HepG2 (cell line): Measurements from ENCODE around the gene SIK3. TPM values are rescaled to one million over a fixed set of nuclear protein-coding genes. Genes with fewer than 3 reads are reported as not detected.

ENCODE experiments used
- ATAC-seq: fragments of 200-7000 bp; cut with Tn5 transposase; 3 replicates; pipeline ENCODE4 v1.9.1; 2020; ENCODE audit warnings: mild to moderate bottlenecking, moderate library complexity
- BruUV-seq: library from RNA; stranded (reverse); fragments of 400-500 nt; replicated peaks from 2 replicates; lab custom pipeline; 2021; lab: Mats Ljungman, UMichigan
- CTCF ChIA-PET: fragments of 300-600 bp; formaldehyde crosslinking; extraction: SDS; loops from one replicate; lab custom pipeline; 2021; ENCODE audit warnings: low total read pairs, inconsistent platforms, low intra/inter-chr PET ratio; lab: Yijun Ruan, JAX
- POLR2A ChIA-PET: fragments of 350-600 bp; sonication (Branson Sonifier 250); formaldehyde crosslinking; loops from one replicate; lab custom pipeline; 2020; ENCODE audit warnings: antibody characterized with exemption, inconsistent platforms; lab: Yijun Ruan, JAX
- DNase-seq: peaks from one replicate; pipeline ENCODE4 v3.0.0-alpha.2; 2015; ENCODE audit warnings: low spot score
- FAIRE-seq: peaks from 3 replicates; lab custom pipeline; 2011; peaks lifted over from hg19 to GRCh38; lab: Jason Lieb, UNC
- H2AFZ ChIP-seq: one replicate; pipeline ENCODE4 v1.6.1; 2011; ENCODE audit warnings: low read length, inconsistent platforms
- H3K27ac ChIP-seq: fragments of 300-600 bp; 3 replicates; pipeline ENCODE4 v1.8.0; 2011; ENCODE audit warnings: mixed run types, mild to moderate bottlenecking, mixed read lengths, low read length, inconsistent platforms; ENCODE audit not compliant: insufficient read depth; ENCODE audit errors: extremely low read length
- H3K27me3 ChIP-seq, 2 experiments: fragments of 200-600 bp in 1 of 2; 2 replicates in 1 of 2; 3 replicates in 1 of 2; pipeline versions ENCODE4 v1.6.0 to v1.8.0; 2011; ENCODE audit warnings: low read length in 2 of 2, mild to moderate bottlenecking in 2 of 2, moderate library complexity in 2 of 2, inconsistent platforms in 1 of 2; ENCODE audit not compliant: insufficient read depth in 2 of 2, control insufficient read depth in 1 of 2
- H3K36me3 ChIP-seq, 2 experiments: fragments of 200-600 bp in 1 of 2; replicated peaks in 1 of 2; 2 replicates in 1 of 2; 3 replicates in 1 of 2; pipeline versions ENCODE4 v1.5.1 to v1.8.0; 2011; ENCODE audit warnings: low read length in 2 of 2, inconsistent platforms in 1 of 2; ENCODE audit not compliant: insufficient read depth in 2 of 2, control insufficient read depth in 1 of 2
- H3K4me1 ChIP-seq: 2 replicates; pipeline ENCODE4 v1.5.1; 2012; ENCODE audit warnings: low read length, inconsistent platforms; ENCODE audit not compliant: insufficient read depth
- H3K4me2 ChIP-seq: 2 replicates; pipeline ENCODE4 v1.6.0; 2011; ENCODE audit warnings: low read depth, low read length, inconsistent platforms
- H3K4me3 ChIP-seq, 3 experiments: fragments of 200-600 bp in 1 of 3; sonication (generic), shearing (Covaris generic) in 1 of 3; replicated peaks in 1 of 3; 2 replicates each; pipeline ENCODE4 v1.5.1; 2011 to 2016; ENCODE audit warnings: low read length in 3 of 3, inconsistent platforms in 2 of 3, low read depth in 2 of 3, mild to moderate bottlenecking in 2 of 3, control low read depth in 1 of 3, mixed read lengths in 1 of 3; ENCODE audit not compliant: insufficient read depth in 1 of 3
- H3K79me2 ChIP-seq: one replicate; pipeline ENCODE4 v1.6.1; 2011; ENCODE audit warnings: low read length, inconsistent platforms; ENCODE audit not compliant: insufficient read depth
- H3K9ac ChIP-seq: 2 replicates; pipeline ENCODE4 v1.6.0; 2011; ENCODE audit warnings: mild to moderate bottlenecking, low read depth, low read length, inconsistent platforms; ENCODE audit not compliant: insufficient read depth
- H3K9me3 ChIP-seq: 2 replicates; pipeline ENCODE4 v1.5.1; 2012; ENCODE audit warnings: mild to moderate bottlenecking, low read length
- H4K20me1 ChIP-seq: 2 replicates; pipeline ENCODE4 v1.6.0; 2011; ENCODE audit warnings: inconsistent platforms, mild to moderate bottlenecking, low read length, moderate library complexity; ENCODE audit not compliant: insufficient read depth
- BCL6 ChIP-seq: IDR thresholded peaks from 2 replicates; pipeline ENCODE4 v1.6.1; 2016; ENCODE audit warnings: missing genetic modification reagents, missing compliant biosample characterization
- BORCS8-MEF2B ChIP-seq: sonication (generic); formaldehyde crosslinking; IDR thresholded peaks from 2 replicates; pipeline ENCODE4 v1.8.0; 2022; ENCODE audit warnings: mild to moderate bottlenecking, missing genetic modification reagents
- CENPBD1 ChIP-seq: sonication (generic); formaldehyde crosslinking; IDR thresholded peaks from 2 replicates; pipeline ENCODE4 v1.8.0; 2022; ENCODE audit warnings: missing genetic modification reagents, low read depth, mild to moderate bottlenecking, borderline replicate concordance
- FOXO4 ChIP-seq: sonication (generic); formaldehyde crosslinking; conservative IDR thresholded peaks from 2 replicates; pipeline ENCODE4 v1.8.1; 2023; ENCODE audit warnings: missing genetic modification reagents
- GRHL1 ChIP-seq: sonication (generic); formaldehyde crosslinking; conservative IDR thresholded peaks from 2 replicates; pipeline ENCODE4 v1.8.0; 2022; ENCODE audit warnings: missing genetic modification reagents
- KDM1A ChIP-seq: IDR thresholded peaks from 2 replicates; pipeline ENCODE4 v1.6.1; 2016; ENCODE audit warnings: missing compliant biosample characterization
- MED13 ChIP-seq: sonication (generic); formaldehyde crosslinking; IDR thresholded peaks from 2 replicates; pipeline ENCODE4 v1.5.0; 2020; ENCODE audit warnings: missing genetic modification reagents
- NCOR1 ChIP-seq: fragments of 200-600 bp; sonication (generic); IDR thresholded peaks from 2 replicates; pipeline ENCODE4 v1.7.0; 2017; ENCODE audit warnings: antibody characterized with exemption, low read length, borderline replicate concordance
- PLRG1 ChIP-seq: fragments of 450-650 bp; conservative IDR thresholded peaks from 2 replicates; pipeline ENCODE4 v1.6.1; 2016
- SIX1 ChIP-seq: sonication (generic); formaldehyde crosslinking; IDR thresholded peaks from 2 replicates; pipeline ENCODE4 v1.4.0; 2020; ENCODE audit warnings: missing genetic modification reagents, borderline replicate concordance
- TCF7L2 ChIP-seq: IDR thresholded peaks from 2 replicates; pipeline ENCODE4 v1.6.1; 2011; ENCODE audit warnings: mild to moderate bottlenecking, low read depth, low read length, moderate library complexity
- THAP8 ChIP-seq: sonication (generic); formaldehyde crosslinking; IDR thresholded peaks from 2 replicates; pipeline ENCODE4 v1.5.1; 2020; ENCODE audit warnings: missing genetic modification reagents, mild to moderate bottlenecking, borderline replicate concordance
- ZFP36L2 ChIP-seq: sonication (generic); formaldehyde crosslinking; IDR thresholded peaks from 2 replicates; pipeline ENCODE4 v1.4.0; 2020; ENCODE audit warnings: missing genetic modification reagents
- ZFX ChIP-seq: sonication (generic); formaldehyde crosslinking; IDR thresholded peaks from 2 replicates; pipeline ENCODE4 v1.4.0; 2020; ENCODE audit warnings: mild to moderate bottlenecking, low read depth, missing genetic modification reagents, moderate library complexity
- ZNF263 ChIP-seq: sonication (generic); formaldehyde crosslinking; IDR thresholded peaks from 2 replicates; pipeline ENCODE4 v1.4.0; 2020; ENCODE audit warnings: missing genetic modification reagents
- ZNF276 ChIP-seq: sonication (generic); formaldehyde crosslinking; IDR thresholded peaks from 2 replicates; pipeline ENCODE4 v1.4.0; 2020; ENCODE audit warnings: mild to moderate bottlenecking, low read depth, missing genetic modification reagents
- ZNF44 ChIP-seq: sonication (generic); formaldehyde crosslinking; IDR thresholded peaks from 2 replicates; pipeline ENCODE4 v1.5.1; 2020; ENCODE audit warnings: mild to moderate bottlenecking, missing genetic modification reagents
- ZNF546 ChIP-seq: sonication (generic); formaldehyde crosslinking; conservative IDR thresholded peaks from 2 replicates; pipeline ENCODE4 v1.8.1; 2023; ENCODE audit warnings: mild to moderate bottlenecking, missing genetic modification reagents
- ZNF788 ChIP-seq: sonication (generic); formaldehyde crosslinking; IDR thresholded peaks from 2 replicates; pipeline ENCODE4 v1.5.0; 2020; ENCODE audit warnings: mild to moderate bottlenecking, missing genetic modification reagents, borderline replicate concordance
- WGBS: methylation state at CpG from one replicate; pipeline ENCODE4 v1.1.6; 2017; ENCODE audit warnings: low lambda C conversion rate; 5-methylcytosine and 5-hydroxymethylcytosine counted together
- in situ Hi-C: cut with HindIII; loops from 2 replicates; pipeline ENCODE4 v1.10.0; 2017; ENCODE audit warnings: low pct_unique_long_range_greater_than_20kb; ENCODE audit not compliant: extremely low pct_ligation_motif_present
- intact Hi-C: fragments of 100-400 bp; cut with micrococcal nuclease; formaldehyde crosslinking; loops from one replicate; pipeline ENCODE4 v1.10.0; 2022; ENCODE audit not compliant: unreplicated experiment
- polyA plus RNA-seq, 8 experiments: library from polyadenylated mRNA; depleted of rRNA in 3 of 8; stranded (reverse) in 7 of 8; unstranded in 1 of 8; fragments of >200 nt; fragmentation: Illumina TruSeq in 4 of 8; extraction: Trizol in 4 of 8; gene quantifications; 2 replicates each; pipeline versions ENCODE4 v1.2.1 to v1.2.3, GENCODE V29; 2011 to 2016; ENCODE audit warnings: low read depth in 4 of 8, missing spikeins in 1 of 8, mixed read lengths in 1 of 8; ENCODE audit not compliant: insufficient read depth in 1 of 8
- total RNA-seq, 5 experiments: library from RNA; depleted of rRNA; stranded (reverse); fragments of >200 nt; fragmentation: Illumina TruSeq; extraction: Trizol; gene quantifications; 2 replicates each; pipeline ENCODE4 v1.2.3, GENCODE V29; 2016; ENCODE audit warnings: low read depth in 1 of 5

SIK3 gene
- total and polyA plus RNA-seq, 2 of the 13 experiments (the other 11 are each of a cell fraction or from before 2014, with no cell fraction given), result 5.7 to 9.8 TPM

GRCh38 chr11:116823031-116823843 is 275.0 kb downstream of the SIK3 start, which contains the start of gene APOA4:
Gene APOA4 (minus strand): TSS chr11:116823304. CDS start chr11:116823191, 113 bp downstream.
- CTCF ChIA-PET, result no interaction called here
- Histone ChIP-seq H3K27me3 (no peaks in the 10 kb centered on the region), H4K20me1 (no peaks in the 10 kb centered on the region), H2AFZ (peak within 1 kb of the TSS; percentile 17), H3K27ac (peak within 1 kb of the TSS; percentile 29), H3K4me3 (no peak within 1 kb of the TSS), H3K9me3 (no peaks in the 10 kb centered on the region), H3K79me2 (no peaks in the 10 kb centered on the region), H3K9ac (0 out of 2 replicates have a peak within 1 kb of the TSS, but pooled peaks have one; percentile 23), H3K4me1 (peaks cover 65% of the 10 kb centered on the region), H3K4me2 (peak within 1 kb of the TSS; percentile 50), H3K36me3 (no peaks in the 10 kb centered on the region)
- in situ Hi-C loops, result no loop called here
- ATAC-seq, result no peak
- POLR2A ChIA-PET, result interaction anchor here (1.4 to 18.4 kb wide), 5 partner anchors 7 to 29 kb away, joined by 3 to 1365 read pairs (median 361); partner anchors contain the start of genes APOA1, APOA5 and ZPR1
- no peak for DNase-seq
- no TSS peak for BruUV-seq
- WGBS, result 37% methylated on average over 5 of the region's 16 CpGs
- intact Hi-C loops, result no loop called here
- no peak for FAIRE-seq
- TF ChIP-seq ZFX (CRISPR knock-in tag) (peak; percentile 43), ZFP36L2 (no peak), ZNF263 (CRISPR knock-in tag) (0 out of 2 replicates have a peak, but pooled peaks have one; percentile 34), SIX1 (CRISPR knock-in tag) (no peak), NCOR1 (no peak), PLRG1 (no peak), FOXO4 (CRISPR knock-in tag) (no peak), KDM1A (CRISPR knock-in tag) (no peak), TCF7L2 (no peak), ZNF276 (CRISPR knock-in tag) (no peak), ZNF546 (CRISPR knock-in tag) (no peak), THAP8 (CRISPR knock-in tag) (no peak), GRHL1 (CRISPR knock-in tag) (no peak), MED13 (no peak), BORCS8-MEF2B (CRISPR knock-in tag) (no peak), ZNF44 (CRISPR knock-in tag) (no peak), CENPBD1 (no peak), BCL6 (CRISPR knock-in tag) (no peak), ZNF788 (no peak)
